AG20443 (cell line): ENCODE results near the gene TBC1D21.

Experiments used
- DNase-seq: peaks from one replicate; pipeline ENCODE4 v3.0.0; 2012; ENCODE audit warnings: low spot score, mixed read lengths

Gene TBC1D21

DNA sequence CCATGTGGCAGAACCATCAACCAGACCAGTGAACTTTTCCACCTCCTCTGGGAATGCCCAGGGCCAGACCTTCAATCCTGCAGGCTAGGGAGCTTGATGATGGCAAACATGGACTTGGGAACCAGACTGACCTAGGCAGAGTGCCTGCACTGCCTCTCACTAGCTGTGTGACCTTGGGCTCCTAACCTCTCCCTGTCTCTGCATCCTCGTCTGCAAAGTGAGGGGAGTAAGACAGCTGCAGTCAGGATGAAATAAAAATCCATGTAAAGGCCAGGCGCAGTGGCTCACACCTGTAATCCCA lies 35.4 kb downstream of the TBC1D21 start:
- no peak for DNase-seq

DNA sequence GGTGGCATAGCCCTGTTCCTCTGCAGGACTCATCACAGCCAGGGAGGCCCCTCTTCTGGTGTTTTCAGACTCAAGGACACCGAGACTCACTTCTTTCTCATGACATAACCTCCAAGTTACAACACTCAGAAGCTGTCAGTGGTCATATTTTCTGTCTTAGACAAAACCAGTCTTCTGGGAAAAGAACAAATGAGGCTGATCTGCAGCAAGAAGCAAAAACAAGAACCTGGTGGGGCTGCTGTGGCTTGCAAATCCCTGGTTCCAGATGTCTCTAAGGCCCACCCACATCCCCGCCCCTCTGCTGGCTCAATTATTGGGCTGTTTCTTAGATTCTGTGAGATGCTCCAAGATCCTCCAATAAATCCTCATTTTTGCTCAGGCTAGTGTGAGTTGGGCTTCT lies 36.3 kb downstream of the TBC1D21 start:
- no peak for DNase-seq

- DNase-seq = no peak
Measured at GRCh38 chr15:73910522-73911303, 37.3 kb downstream of the TBC1D21 start.

GRCh38 chr15:73912030-73912596 lies 38.7 kb downstream of the TBC1D21 start:
- DNase-seq = no peak

DNA sequence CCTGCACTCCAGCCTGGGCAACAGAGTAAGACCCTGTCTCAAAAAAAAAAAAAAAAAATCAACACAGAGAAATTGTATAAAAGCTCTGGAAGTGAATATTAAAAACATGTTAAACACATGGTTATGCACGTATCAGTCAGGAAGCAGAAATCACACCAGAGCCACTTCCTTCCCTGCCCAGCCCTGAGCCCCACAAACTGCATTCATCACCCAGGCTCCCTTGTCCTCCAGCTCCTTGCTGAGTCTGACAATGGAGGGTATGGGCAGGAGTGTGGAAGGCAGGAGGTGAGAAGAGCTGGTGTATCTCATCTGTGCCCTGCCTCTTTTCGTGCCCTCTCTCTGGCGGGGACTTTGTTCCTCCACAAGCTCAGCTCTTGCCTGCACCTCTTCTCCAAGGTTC lies 40.8 kb downstream of the TBC1D21 start:
- DNase-seq = no peak

DNA sequence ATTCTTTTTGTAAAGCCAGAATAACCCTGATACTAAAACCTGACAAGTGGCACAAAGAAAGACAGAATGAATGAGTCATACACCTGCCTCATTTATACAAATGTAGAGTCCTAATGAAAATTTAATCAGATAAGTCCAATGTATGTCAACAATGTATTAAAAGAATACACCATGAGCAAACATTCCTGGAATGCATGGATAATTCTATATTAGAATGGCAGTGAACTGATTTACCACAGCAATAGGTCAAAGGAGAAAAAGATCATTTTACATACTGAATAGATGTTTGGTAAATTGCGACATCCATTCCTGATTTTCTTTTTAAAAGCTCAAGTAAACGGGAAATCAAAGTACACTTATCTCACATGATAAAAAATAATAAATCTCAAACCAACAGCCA lies 41.7 kb downstream of the TBC1D21 start:
- DNase-seq = no peak

DNA sequence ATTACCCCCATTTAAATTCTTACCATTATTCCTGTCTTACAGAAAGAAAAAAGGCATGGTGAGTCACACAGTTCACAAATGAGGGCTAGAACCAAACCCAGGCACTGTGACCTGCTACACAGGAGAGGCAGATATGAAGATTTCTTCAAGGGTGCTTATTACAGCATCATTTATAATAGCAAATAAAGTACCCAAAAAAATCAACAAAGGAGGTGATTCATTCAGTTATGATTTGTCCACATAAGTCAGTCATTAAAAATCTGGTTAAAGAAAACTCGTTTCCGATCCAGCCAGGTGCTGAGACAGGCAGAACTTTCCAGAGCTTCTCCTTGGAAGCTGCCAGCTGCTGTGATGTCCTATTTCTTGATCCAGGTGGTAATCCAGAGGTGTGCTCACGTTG lies 45.4 kb downstream of the TBC1D21 start:
- DNase-seq = no peak

GRCh38 chr15:73919706-73920105 lies 46.3 kb downstream of the TBC1D21 start:
- DNase-seq = no peak

- DNase-seq = no peak
Measured at GRCh38 chr15:73921254-73921925, 48.0 kb downstream of the TBC1D21 start.

DNA sequence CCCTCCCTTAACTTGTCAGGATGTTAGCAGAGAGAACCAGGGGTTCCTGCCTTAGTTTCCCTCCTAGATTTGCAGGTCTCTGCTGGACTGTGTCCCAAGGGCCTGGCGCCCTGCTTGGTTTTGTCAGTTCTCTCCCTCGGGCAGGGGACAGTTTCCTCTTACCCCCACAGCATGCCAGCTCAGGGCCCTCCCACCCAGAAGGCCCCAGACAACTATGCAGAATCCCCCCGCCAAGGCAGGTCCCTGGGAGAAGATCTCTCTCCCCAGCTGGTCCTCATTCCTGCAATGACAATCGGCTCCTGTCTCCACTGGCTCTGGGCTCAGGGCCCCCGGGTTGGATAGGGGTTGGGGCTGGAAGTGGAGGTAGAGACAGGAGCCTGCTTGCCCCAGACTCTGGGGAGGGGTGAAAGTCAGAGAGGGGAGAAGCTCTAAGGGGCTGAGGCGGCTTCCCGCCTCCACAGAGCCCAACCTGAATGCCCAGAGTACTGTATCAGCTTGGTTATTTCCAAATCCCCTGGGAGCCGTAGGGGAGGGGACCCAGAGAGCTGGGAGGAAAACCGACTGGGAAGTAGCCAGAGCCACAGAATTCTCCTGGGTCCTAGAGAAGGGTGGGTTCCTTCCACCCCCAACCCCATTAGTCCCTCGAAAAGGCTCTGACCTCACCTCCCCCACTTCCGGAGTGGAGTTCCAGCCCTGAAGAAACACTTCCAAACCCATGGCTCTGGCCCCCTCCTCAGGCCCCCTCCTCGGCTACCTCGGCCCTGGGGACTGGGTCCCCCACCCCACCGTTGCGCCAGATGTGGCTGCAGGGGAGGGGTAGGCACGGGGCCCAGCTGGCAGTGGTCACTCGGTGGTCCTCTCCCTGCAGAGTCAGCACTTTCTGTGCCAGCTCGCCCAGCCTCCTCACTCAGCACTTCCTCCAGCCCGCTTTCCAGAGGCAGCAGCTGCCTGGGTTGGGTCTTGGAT lies 49.1 kb downstream of the TBC1D21 start:
- peak; percentile 65 for DNase-seq

GRCh38 chr15:73923156-73923487 lies 49.8 kb downstream of the TBC1D21 start:
- DNase-seq = no peak

GRCh38 chr15:73923488-73924164 lies 50.3 kb downstream of the TBC1D21 start:
- DNase-seq = no peak

DNA sequence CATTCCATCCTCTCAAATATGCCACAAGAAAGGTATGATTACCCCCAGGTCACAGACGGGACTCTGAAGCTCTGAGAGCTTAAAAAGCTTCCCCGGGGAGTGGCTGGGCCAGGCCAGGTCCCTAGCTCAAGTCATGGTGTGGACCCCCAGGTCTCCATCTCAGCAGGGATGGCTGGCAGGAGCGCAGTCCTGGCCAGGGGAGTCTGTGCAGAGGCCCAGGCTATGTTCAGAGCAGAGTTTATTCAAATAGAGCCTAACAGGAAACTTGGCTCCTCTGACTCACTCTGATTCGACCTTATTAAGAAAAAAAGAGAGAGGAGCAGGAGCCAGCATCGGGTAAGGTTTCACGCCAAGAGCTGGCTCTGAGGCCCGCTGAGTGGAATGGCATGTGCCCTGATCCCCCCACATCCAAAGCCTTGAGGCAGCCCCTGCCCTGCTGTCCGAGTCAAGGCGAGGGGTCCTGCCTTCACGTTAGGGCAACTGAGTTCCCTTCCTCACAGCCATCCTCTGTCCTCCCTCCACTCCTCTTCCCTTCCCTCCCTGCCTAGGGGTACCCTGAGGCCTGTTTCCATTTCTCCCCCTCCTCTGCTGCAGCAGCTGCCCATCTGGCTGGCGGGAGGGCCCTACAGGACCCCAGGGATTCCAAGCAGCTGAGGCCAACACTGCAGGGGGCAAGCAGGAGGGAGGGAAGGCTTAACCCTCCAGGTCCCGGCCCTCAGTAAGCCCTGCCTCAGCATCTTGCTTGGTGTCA lies 51.0 kb downstream of the TBC1D21 start:
- DNase-seq = peak; percentile 80

DNA sequence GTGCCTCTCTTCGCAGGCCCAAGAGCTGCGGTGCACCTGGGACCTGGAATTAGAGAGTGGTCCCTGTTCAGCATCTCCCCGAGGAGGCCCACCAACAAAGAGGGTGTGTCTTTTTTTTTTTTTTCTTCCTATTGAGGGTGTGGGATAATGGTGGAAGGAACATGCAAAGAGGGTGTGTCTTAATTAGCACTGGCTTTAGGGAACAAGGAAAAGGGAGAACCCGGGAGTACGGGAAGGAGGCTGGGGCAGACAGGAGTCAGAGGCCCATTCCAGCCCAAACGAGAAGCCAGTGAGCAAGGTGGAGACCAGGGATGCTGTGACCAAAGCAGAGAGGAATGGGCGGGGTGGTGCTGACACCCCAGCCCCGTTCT lies 52.5 kb downstream of the TBC1D21 start:
- DNase-seq = no peak

- peak; percentile 95 for DNase-seq
Measured at GRCh38 chr15:73926219-73927002, 53.0 kb downstream of the TBC1D21 start, which contains the start of gene LOXL1. LOXL1 (plus strand) TSS chr15:73926462; CDS start chr15:73926784, 322 bp downstream.

DNA sequence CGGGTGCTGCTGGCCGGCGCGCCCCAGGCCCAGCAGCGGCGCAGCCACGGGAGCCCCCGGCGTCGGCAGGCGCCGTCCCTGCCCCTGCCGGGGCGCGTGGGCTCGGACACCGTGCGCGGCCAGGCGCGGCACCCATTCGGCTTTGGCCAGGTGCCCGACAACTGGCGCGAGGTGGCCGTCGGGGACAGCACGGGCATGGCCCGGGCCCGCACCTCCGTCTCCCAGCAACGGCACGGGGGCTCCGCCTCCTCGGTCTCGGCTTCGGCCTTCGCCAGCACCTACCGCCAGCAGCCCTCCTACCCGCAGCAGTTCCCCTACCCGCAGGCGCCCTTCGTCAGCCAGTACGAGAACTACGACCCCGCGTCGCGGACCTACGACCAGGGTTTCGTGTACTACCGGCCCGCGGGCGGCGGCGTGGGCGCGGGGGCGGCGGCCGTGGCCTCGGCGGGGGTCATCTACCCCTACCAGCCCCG lies 53.7 kb downstream of the TBC1D21 start:
- peak; percentile 67 for DNase-seq

DNA sequence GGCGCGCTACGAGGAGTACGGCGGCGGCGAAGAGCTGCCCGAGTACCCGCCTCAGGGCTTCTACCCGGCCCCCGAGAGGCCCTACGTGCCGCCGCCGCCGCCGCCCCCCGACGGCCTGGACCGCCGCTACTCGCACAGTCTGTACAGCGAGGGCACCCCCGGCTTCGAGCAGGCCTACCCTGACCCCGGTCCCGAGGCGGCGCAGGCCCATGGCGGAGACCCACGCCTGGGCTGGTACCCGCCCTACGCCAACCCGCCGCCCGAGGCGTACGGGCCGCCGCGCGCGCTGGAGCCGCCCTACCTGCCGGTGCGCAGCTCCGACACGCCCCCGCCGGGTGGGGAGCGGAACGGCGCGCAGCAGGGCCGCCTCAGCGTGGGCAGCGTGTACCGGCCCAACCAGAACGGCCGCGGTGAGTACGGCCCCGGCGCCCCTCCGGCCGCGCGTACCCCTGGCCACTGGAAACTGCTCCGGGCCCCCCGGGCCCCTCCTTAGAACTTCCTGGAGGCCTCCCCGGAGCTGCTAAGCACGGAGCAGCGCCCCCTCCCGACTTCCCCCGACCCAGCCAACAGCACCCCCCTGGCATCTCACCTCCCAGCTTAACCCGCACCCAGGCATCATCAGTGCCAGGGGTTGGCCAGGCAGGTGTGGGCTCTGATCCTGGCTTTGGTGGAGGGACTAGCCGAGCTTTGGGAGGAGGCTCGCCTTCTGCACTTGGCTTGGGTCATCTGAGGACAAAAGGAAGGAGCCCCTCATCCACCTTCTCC lies 54.3 kb downstream of the TBC1D21 start:
- peak; percentile 73 for DNase-seq

DNA sequence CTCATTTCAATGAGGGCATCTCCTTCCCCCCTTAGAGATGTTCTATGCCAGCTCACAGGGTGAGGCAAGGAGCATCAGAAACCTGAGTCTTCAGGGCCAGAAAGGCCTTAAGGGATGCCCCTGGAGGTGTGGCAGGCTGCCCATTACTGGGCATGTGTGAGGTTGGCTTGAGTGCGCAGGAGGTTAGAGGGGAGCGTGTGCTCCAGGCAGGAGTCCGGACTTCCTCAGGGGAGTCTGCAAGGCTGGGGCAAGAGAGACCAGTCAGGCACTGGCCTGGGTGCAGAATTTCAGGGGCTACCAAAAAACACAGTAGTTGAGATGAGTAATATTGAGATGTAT lies 54.8 kb downstream of the TBC1D21 start:
- DNase-seq = no peak

DNA sequence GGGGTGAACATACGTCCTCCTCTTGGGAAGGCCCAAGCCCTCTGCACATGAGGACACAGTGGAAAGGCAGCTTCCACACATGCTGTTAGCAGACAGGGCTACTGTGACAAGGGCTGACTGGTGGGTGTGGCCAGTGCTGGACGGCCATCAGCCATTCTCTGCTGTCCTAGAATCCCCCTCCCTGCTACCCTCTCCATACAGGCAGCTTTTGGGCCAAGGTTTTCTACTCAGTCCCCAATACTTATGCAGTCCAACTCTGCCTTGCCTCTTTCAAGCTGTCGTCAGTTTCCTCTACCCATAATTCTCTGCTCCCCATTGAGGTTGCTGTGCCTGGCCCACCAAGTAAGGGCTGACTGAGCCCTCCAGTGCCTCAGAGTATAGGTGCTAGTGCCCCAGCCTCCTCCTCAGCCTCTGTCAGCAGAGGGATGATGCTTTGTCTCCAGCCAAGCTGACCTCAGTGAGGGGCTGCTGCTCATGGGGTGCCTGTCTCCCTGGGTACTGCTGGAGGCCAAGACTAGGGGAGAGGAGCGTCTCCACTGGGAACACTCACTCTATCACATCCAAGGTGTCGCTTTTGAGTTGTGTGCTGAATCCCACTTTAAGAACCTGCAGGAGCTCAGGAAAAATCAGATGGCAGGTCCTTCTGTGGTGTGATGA lies 55.7 kb downstream of the TBC1D21 start:
- DNase-seq = peak; percentile 47
